ENCODE measurements around the gene VDR. TPM values are rescaled to one million over a fixed set of nuclear protein-coding genes. Genes with fewer than 3 reads are reported as not detected.

VDR gene
- polyA plus RNA-seq, 1 donor from 2014 or later = not detected

DNA sequence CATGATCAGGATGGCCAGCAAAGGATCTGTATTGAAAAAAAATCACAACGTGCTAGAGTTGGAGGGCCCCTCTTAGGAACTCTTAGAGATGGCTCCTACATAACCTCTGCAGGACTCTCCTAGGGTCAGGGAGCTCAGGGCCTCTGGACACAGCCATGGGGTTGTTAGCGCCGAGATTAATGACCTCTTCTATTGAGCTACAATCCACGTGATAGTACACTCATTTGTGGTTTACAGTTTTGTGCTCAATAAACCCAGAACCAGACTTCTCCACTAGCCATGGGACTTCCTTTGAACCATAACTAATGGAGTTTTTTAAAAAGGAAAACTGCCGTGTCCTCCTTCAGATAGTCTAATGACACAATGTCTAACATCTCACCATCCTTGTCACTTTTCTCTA lies 55.5 kb downstream of the VDR start:
- Histone ChIP-seq H3K36me3 (ENCODE audit: insufficient read depth, low read length) (no peaks in the 10 kb centered on the region), H3K9me3 (ENCODE audit: low read length) (no peaks in the 10 kb centered on the region), H3K4me2 (ENCODE audit: low read length) (no peak overlapping the region), H3K27me3 (ENCODE audit: insufficient read depth, low read depth, low read length) (no peaks in the 10 kb centered on the region), H3K27ac (ENCODE audit: low read length) (no peak overlapping the region), H3K79me2 (replicated peaks; ENCODE audit: insufficient read depth, low read length) (no peaks in the 10 kb centered on the region), H3K4me3 (ENCODE audit: low read length) (no peak overlapping the region), H2AFZ (ENCODE audit: low read depth, low read length) (no peak overlapping the region), H3K9ac (ENCODE audit: low read length) (no peak overlapping the region), H3F3A (ENCODE audit: insufficient read depth, low read length, poor library complexity, severe bottlenecking) (no peaks in the 10 kb centered on the region), H3K9me2 (ENCODE audit: insufficient read depth, low read length) (no peaks in the 10 kb centered on the region), H4K20me1 (ENCODE audit: insufficient read depth) (no peaks in the 10 kb centered on the region)
- no peak for TF ChIP-seq EP300 (conservative IDR thresholded peaks at IDR 0.05; ENCODE audit: poor library complexity, severe bottlenecking)
- no peak for TF ChIP-seq TAF1 (IDR thresholded peaks at IDR 0.05; ENCODE audit: low read depth)
- TF ChIP-seq EZH2 (IDR thresholded peaks at IDR 0.05; ENCODE audit: borderline replicate concordance, insufficient read depth, low read length, poor library complexity, severe bottlenecking) = no peak
- TF ChIP-seq MXI1 (conservative IDR thresholded peaks at IDR 0.05; ENCODE audit: poor library complexity, severe bottlenecking) = no peak
- no peak for TF ChIP-seq POLR2AphosphoS5 (IDR thresholded peaks at IDR 0.05)
- TF ChIP-seq, protein P1, sequence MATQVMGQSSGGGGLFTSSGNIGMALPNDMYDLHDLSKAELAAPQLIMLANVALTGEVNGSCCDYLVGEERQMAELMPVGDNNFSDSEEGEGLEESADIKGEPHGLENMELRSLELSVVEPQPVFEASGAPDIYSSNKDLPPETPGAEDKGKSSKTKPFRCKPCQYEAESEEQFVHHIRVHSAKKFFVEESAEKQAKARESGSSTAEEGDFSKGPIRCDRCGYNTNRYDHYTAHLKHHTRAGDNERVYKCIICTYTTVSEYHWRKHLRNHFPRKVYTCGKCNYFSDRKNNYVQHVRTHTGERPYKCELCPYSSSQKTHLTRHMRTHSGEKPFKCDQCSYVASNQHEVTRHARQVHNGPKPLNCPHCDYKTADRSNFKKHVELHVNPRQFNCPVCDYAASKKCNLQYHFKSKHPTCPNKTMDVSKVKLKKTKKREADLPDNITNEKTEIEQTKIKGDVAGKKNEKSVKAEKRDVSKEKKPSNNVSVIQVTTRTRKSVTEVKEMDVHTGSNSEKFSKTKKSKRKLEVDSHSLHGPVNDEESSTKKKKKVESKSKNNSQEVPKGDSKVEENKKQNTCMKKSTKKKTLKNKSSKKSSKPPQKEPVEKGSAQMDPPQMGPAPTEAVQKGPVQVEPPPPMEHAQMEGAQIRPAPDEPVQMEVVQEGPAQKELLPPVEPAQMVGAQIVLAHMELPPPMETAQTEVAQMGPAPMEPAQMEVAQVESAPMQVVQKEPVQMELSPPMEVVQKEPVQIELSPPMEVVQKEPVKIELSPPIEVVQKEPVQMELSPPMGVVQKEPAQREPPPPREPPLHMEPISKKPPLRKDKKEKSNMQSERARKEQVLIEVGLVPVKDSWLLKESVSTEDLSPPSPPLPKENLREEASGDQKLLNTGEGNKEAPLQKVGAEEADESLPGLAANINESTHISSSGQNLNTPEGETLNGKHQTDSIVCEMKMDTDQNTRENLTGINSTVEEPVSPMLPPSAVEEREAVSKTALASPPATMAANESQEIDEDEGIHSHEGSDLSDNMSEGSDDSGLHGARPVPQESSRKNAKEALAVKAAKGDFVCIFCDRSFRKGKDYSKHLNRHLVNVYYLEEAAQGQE (IDR thresholded peaks at IDR 0.05; ENCODE audit: borderline replicate concordance) = no peak
- no peak for TF ChIP-seq CTCF (IDR thresholded peaks at IDR 0.05; ENCODE audit: poor library complexity, severe bottlenecking)
- TF ChIP-seq SMC3 (conservative IDR thresholded peaks at IDR 0.05; ENCODE audit: poor library complexity) = no peak
- no peak for TF ChIP-seq RAD21 (conservative IDR thresholded peaks at IDR 0.05)

GRCh38 chr12:47848853-47849252 lies 55.9 kb downstream of the VDR start:
- no peaks in the 10 kb centered on the region for H3K9me3 ChIP-seq (ENCODE audit: low read length)
- no peak overlapping the region for H3K27ac ChIP-seq (ENCODE audit: low read length)
- H3K4me2 ChIP-seq (ENCODE audit: low read length) = no peak overlapping the region
- H2AFZ ChIP-seq (ENCODE audit: low read depth, low read length) = no peak overlapping the region
- H3K9me2 ChIP-seq (ENCODE audit: insufficient read depth, low read length) = no peaks in the 10 kb centered on the region
- H3K79me2 ChIP-seq (replicated peaks; ENCODE audit: insufficient read depth, low read length) = no peaks in the 10 kb centered on the region
- no peaks in the 10 kb centered on the region for H3K36me3 ChIP-seq (ENCODE audit: insufficient read depth, low read length)
- no peak overlapping the region for H3K9ac ChIP-seq (ENCODE audit: low read length)
- no peak overlapping the region for H3K4me3 ChIP-seq (ENCODE audit: low read length)
- TF ChIP-seq EZH2 (IDR thresholded peaks at IDR 0.05; ENCODE audit: borderline replicate concordance, insufficient read depth, low read length, poor library complexity, severe bottlenecking) (no peak), CTCF (IDR thresholded peaks at IDR 0.05; ENCODE audit: poor library complexity, severe bottlenecking) (no peak), POLR2AphosphoS5 (IDR thresholded peaks at IDR 0.05) (no peak), EP300 (conservative IDR thresholded peaks at IDR 0.05; ENCODE audit: poor library complexity, severe bottlenecking) (no peak)
- no peaks in the 10 kb centered on the region for H3K27me3 ChIP-seq (ENCODE audit: insufficient read depth, low read depth, low read length)
- no peaks in the 10 kb centered on the region for H4K20me1 ChIP-seq (ENCODE audit: insufficient read depth)
- H3F3A ChIP-seq (ENCODE audit: insufficient read depth, low read length, poor library complexity, severe bottlenecking) = no peaks in the 10 kb centered on the region
